D721Med (cell line): ENCODE data around the gene MMEL1.
"Not testable (repeated sequence)": the region's sequence is repeated elsewhere in the genome, so short reads cannot be mapped to it uniquely, and the experiment has no call there.

Experiments
- DNase-seq: peaks from one replicate; pipeline ENCODE4 v3.0.0; 2011; ENCODE audit warnings: low spot score; ENCODE audit not compliant: insufficient read length
- FAIRE-seq: peaks from 2 replicates; lab custom pipeline; 2011; peaks lifted over from hg19 to GRCh38; lab: Jason Lieb, UNC
- CTCF ChIP-seq: IDR thresholded peaks from 2 replicates; pipeline ENCODE4 v1.5.1; 2012; ENCODE audit warnings: mild to moderate bottlenecking, control low read depth; ENCODE audit not compliant: insufficient read depth; ENCODE audit errors: missing control alignments

MMEL1 gene

GRCh38 chr1:2573250-2573920, 59.4 kb downstream of the MMEL1 start:
- DNase-seq: no peak
- no peak for TF ChIP-seq CTCF
- FAIRE-seq: no peak

GRCh38 chr1:2571348-2571747, 61.5 kb downstream of the MMEL1 start:
- DNase-seq (no peak), FAIRE-seq (no peak)
- no peak for TF ChIP-seq CTCF

GRCh38 chr1:2570332-2570731, 62.5 kb downstream of the MMEL1 start:
- DNase-seq (no peak), FAIRE-seq (no peak)
- no peak for TF ChIP-seq CTCF

GRCh38 chr1:2569703-2570102, 63.1 kb downstream of the MMEL1 start:
- not testable (repeated sequence) for DNase-seq, FAIRE-seq

GRCh38 chr1:2569060-2569459, 63.8 kb downstream of the MMEL1 start:
- no peak for TF ChIP-seq CTCF
- DNase-seq: no peak
- no peak for FAIRE-seq

- FAIRE-seq: not testable (repeated sequence)
Observed at GRCh38 chr1:2568187-2568816, 64.5 kb downstream of the MMEL1 start.

GRCh38 chr1:2567083-2567679, 65.6 kb downstream of the MMEL1 start:
- TF ChIP-seq CTCF: no peak
- DNase-seq: no peak
- no peak for FAIRE-seq

More at GRCh38 chr1:2568187-2568816, 64.5 kb downstream of the MMEL1 start:
- DNase-seq: not testable (repeated sequence)
